ENCODE measurements around the gene TRPC4AP. TPM values are rescaled to one million over a fixed set of nuclear protein-coding genes. Genes with fewer than 3 reads are reported as not detected.
A peak's percentile ranks its signal among the peaks of the same experiment; 100 is the strongest.

The TRPC4AP gene
- total and polyA plus RNA-seq, 2 of the 8 experiments (the other 6 are each of a cell fraction or from before 2014, with no cell fraction given) = 73.1 to 74.8 TPM

- H2BK120ac ChIP-seq (replicated peaks; ENCODE audit: low read depth, low read length) = no peak overlapping the region
- H3K4me1 ChIP-seq (replicated peaks in 1 of 4; ENCODE audit: control insufficient read depth in 3 of 4, insufficient read depth in 4 of 4, low read length in 3 of 4) = peaks cover 0 to 12% (median under 1%) of the 10 kb centered on the region in 4 experiments; a peak in 4 of 7 replicates
- no peak overlapping the region for H4K8ac ChIP-seq (ENCODE audit: extremely low read depth, insufficient read depth, low read length)
- no peak overlapping the region for H2AK5ac ChIP-seq (ENCODE audit: low read depth, low read length)
- H2BK15ac ChIP-seq (ENCODE audit: low read length) = no peak overlapping the region
- H3K56ac ChIP-seq (replicated peaks; ENCODE audit: insufficient read length, low read depth, low read length) = peak overlapping the region; percentile 5
- H3K36me3 ChIP-seq (ENCODE audit: control insufficient read depth in 2 of 4, insufficient read depth in 4 of 4, low read length in 3 of 4) = peaks cover 0 to 3% (median 0%) of the 10 kb centered on the region in 4 experiments; a peak in 1 of 8 replicates
- no peak overlapping the region; the same call in 1 of the 2 replicates for H3K27ac ChIP-seq (ENCODE audit: low read depth, low read length)
- no peak overlapping the region for H4K91ac ChIP-seq (replicated peaks; ENCODE audit: insufficient read length, low read length)
- H2BK5ac ChIP-seq (ENCODE audit: low read depth, low read length) = no peak overlapping the region; the same call in 1 of the 2 replicates
- no peak overlapping the region for H2BK20ac ChIP-seq (ENCODE audit: low read length)
- H2BK12ac ChIP-seq (ENCODE audit: low read depth, low read length) = no peak overlapping the region
- peaks cover 0 to 5% (median 1%) of the 10 kb centered on the region in 4 experiments; a peak in 3 of 7 replicates for H3K27me3 ChIP-seq (replicated peaks in 1 of 4; ENCODE audit: control insufficient read depth in 3 of 4, extremely low read depth in 1 of 4, insufficient read depth in 3 of 4, low read length in 3 of 4)
- DNase-seq (ENCODE audit: low read depth in 1 of 2, low spot score in 2 of 2) = no peak
- H3K23me2 ChIP-seq (ENCODE audit: low read depth, low read length) = peaks cover 4% of the 10 kb centered on the region; the same call in 1 of the 2 replicates
- no peak overlapping the region for H3K14ac ChIP-seq (ENCODE audit: insufficient read length)
- no peak overlapping the region for H3K4ac ChIP-seq (replicated peaks; ENCODE audit: insufficient read length, low read depth, low read length)
- no peaks in the 10 kb centered on the region for H3K79me1 ChIP-seq (ENCODE audit: low read depth, low read length)
- H4K20me1 ChIP-seq (replicated peaks in 1 of 2; ENCODE audit: control insufficient read depth in 1 of 2, insufficient read depth in 2 of 2, low read length in 2 of 2) = no peaks in the 10 kb centered on the region
- WGBS, 2 experiments (ENCODE audit: extremely low coverage in 1 of 2, insufficient coverage in 1 of 2, insufficient read length in 1 of 2, insufficient replicate concordance in 2 of 2, low coverage in 1 of 2, low lambda C conversion rate in 2 of 2, missing lambda C conversion rate in 1 of 2) = 31% methylated on average over 6 of the region's 6 CpGs; no CpG with 5 or more reads in 1 of the 2 experiments
- H3K79me2 ChIP-seq (ENCODE audit: control insufficient read depth in 1 of 2, insufficient read depth in 2 of 2, low read length in 2 of 2) = no peaks in the 10 kb centered on the region
- H3K9ac ChIP-seq (replicated peaks in 1 of 4; ENCODE audit: extremely low read depth in 1 of 4, low read depth in 3 of 4, low read length in 3 of 4) = peak overlapping the region in 1 of 4 experiments; percentile 44; a peak in 2 of 7 replicates
- TF ChIP-seq KDM5A (IDR thresholded peaks at IDR 0.05; ENCODE audit: low read length) (no peak), TBP (IDR thresholded peaks at IDR 0.05; ENCODE audit: low read depth, low read length) (no peak), RAD21 (IDR thresholded peaks at IDR 0.05 in 1 of 2, conservative IDR thresholded peaks at IDR 0.05 in 1 of 2; ENCODE audit: low read depth in 2 of 2, low read length in 2 of 2) (no peak), SIN3A (conservative IDR thresholded peaks at IDR 0.05 in 1 of 2, IDR thresholded peaks at IDR 0.05 in 1 of 2; ENCODE audit: low read depth in 1 of 2, low read length in 2 of 2) (no peak), POLR2A (IDR thresholded peaks at IDR 0.05; ENCODE audit: control extremely low read depth in 1 of 2, low read depth in 2 of 2, low read length in 2 of 2) (no peak), PHF8 (conservative IDR thresholded peaks at IDR 0.05; ENCODE audit: low read depth, low read length) (no peak; the same call in 1 of the 2 replicates), EP300 (IDR thresholded peaks at IDR 0.05; ENCODE audit: borderline replicate concordance in 1 of 2, low read depth in 2 of 2, low read length in 2 of 2) (0 out of 3 replicates have a peak, but pooled peaks of 1 of the 2 experiments have one; percentile 1)
- POLR2A ChIA-PET (ENCODE audit: partially characterized antibody) = interaction anchor here (0.6 to 2.5 kb wide), 16 partner anchors 10 to 328 kb away, joined by 3 to 8 read pairs (median 4); partner anchors contain the start of gene ACSS2
- H3K23ac ChIP-seq (ENCODE audit: insufficient read length) = no peak overlapping the region
- CTCF ChIA-PET (ENCODE audit: partially characterized antibody) = interaction anchor here (1.0 to 3.3 kb wide), 7 partner anchors 12 to 82 kb away, joined by 3 to 48 read pairs (median 5); partner anchors contain the start of genes ACSS2 and GGT7
- H3K4me3 ChIP-seq (ENCODE audit: extremely low read depth in 1 of 4, insufficient read depth in 2 of 4, low read depth in 3 of 4, low read length in 4 of 4) = peak overlapping the region; percentile 2 to 91 (median 50); a peak in 7 of 8 replicates
- no peak for FAIRE-seq
- peak overlapping the region; percentile 77 to 78 for H3K4me2 ChIP-seq (ENCODE audit: insufficient read depth in 1 of 2, low read depth in 2 of 2, low read length in 2 of 2)
- H4K5ac ChIP-seq (ENCODE audit: insufficient read length, low read depth, low read length) = peak overlapping the region; percentile 0
- H3K18ac ChIP-seq (ENCODE audit: extremely low read depth, low read length) = 0 out of 2 replicates have a peak overlapping the region, but pooled peaks have one; percentile 48
- H2AFZ ChIP-seq (ENCODE audit: low read length) = 0 out of 2 replicates have a peak overlapping the region, but pooled peaks have one; percentile 4
- H3K9me3 ChIP-seq (ENCODE audit: insufficient read depth in 2 of 2, low read depth in 1 of 2, low read length in 1 of 2) = no peaks in the 10 kb centered on the region
These were observed 136.6 kb downstream of the TRPC4AP start for GRCh38 chr20:34956041-34956458.

All from H1 (cell line).